Measurements from ENCODE around the gene SND1.

DNA sequence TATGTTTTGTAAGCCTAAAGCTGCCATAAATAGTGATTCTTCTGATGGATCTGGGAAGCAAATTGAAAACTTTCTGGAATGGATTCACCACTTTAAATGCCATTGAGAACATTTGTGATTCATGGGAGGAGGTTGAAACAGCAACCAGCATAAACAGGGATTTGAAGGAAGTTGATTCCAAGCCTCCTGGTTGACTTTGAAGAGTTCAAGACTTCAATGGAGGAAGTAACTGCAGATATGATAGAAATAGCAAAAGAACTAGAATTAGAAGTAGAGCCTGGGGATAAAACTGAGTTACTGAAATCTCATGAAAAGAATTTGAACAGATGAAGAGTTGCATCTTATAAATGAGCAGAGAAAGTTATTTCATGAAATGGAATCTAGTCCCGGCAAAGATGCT, 280.1 kb downstream of the SND1 start:
- TF ChIP-seq JUND (IDR thresholded peaks at IDR 0.05), result no peak
- TF ChIP-seq FOXA1 (IDR thresholded peaks at IDR 0.05), result no peak
- no peak for TF ChIP-seq YY1 (IDR thresholded peaks at IDR 0.05)

Measured in liver (tissue), 2 donors.